Keratinocyte (primary cell): ENCODE data around the gene SMG1. TPM values are rescaled to one million over a fixed set of nuclear protein-coding genes. Genes with fewer than 3 reads are reported as not detected.

Experiments
- DNase-seq: peaks from one replicate; pipeline ENCODE4 v3.0.0-alpha.2; 2011; ENCODE audit warnings: low read depth, missing footprints, low spot score
- FAIRE-seq: peaks from 2 replicates; lab custom pipeline; 2011; peaks lifted over from hg19 to GRCh38; lab: Jason Lieb, UNC
- H2AFZ ChIP-seq: 2 replicates; pipeline ENCODE4 v1.6.0; 2012; ENCODE audit warnings: low read length, control low read depth, inconsistent platforms; ENCODE audit not compliant: control insufficient read depth
- H3K27ac ChIP-seq: 2 replicates; pipeline ENCODE4 v1.5.1; 2011; ENCODE audit warnings: low read length; ENCODE audit not compliant: control insufficient read depth, insufficient read depth
- H3K27me3 ChIP-seq: 3 replicates; pipeline ENCODE4 v1.6.0; 2011; ENCODE audit warnings: low read length; ENCODE audit not compliant: control insufficient read depth, insufficient read depth; ENCODE audit errors: extremely low read depth
- H3K36me3 ChIP-seq, 2 experiments: 2 replicates in 1 of 2; 3 replicates in 1 of 2; pipeline ENCODE4 v1.5.1; 2011; ENCODE audit warnings: low read length in 2 of 2, mild to moderate bottlenecking in 1 of 2; ENCODE audit not compliant: control insufficient read depth in 2 of 2, insufficient read depth in 2 of 2; ENCODE audit errors: extremely low read depth in 1 of 2
- H3K4me1 ChIP-seq: 3 replicates; pipeline ENCODE4 v1.5.1; 2011; ENCODE audit warnings: low read length; ENCODE audit not compliant: control insufficient read depth, insufficient read depth; ENCODE audit errors: extremely low read depth
- H3K4me2 ChIP-seq: 3 replicates; pipeline ENCODE4 v1.6.0; 2011; ENCODE audit warnings: low read depth, low read length; ENCODE audit not compliant: control insufficient read depth, insufficient read depth; ENCODE audit errors: extremely low read depth
- H3K4me3 ChIP-seq, 3 experiments: fragments of 200-600 bp in 1 of 3; sonication (generic) in 1 of 3; 2 replicates in 2 of 3; 3 replicates in 1 of 3; pipeline ENCODE4 v1.5.1; 2011 to 2016; ENCODE audit warnings: low read length in 3 of 3, mild to moderate bottlenecking in 3 of 3, control low read depth in 2 of 3, inconsistent platforms in 1 of 3, low read depth in 1 of 3, mixed read lengths in 1 of 3, mixed run types in 1 of 3, moderate library complexity in 1 of 3; ENCODE audit not compliant: control insufficient read depth in 2 of 3, insufficient read depth in 2 of 3; ENCODE audit errors: extremely low read depth in 1 of 3
- H3K79me2 ChIP-seq: 2 replicates; pipeline ENCODE4 v1.6.0; 2012; ENCODE audit warnings: low read length; ENCODE audit not compliant: control insufficient read depth, insufficient read depth
- H3K9ac ChIP-seq: 3 replicates; pipeline ENCODE4 v1.6.0; 2011; ENCODE audit warnings: low read length; ENCODE audit not compliant: control insufficient read depth, insufficient read depth; ENCODE audit errors: extremely low read depth
- H3K9me1 ChIP-seq: 3 replicates; pipeline ENCODE4 v1.6.0; 2011; ENCODE audit warnings: low read length; ENCODE audit not compliant: control insufficient read depth, insufficient read depth; ENCODE audit errors: extremely low read depth
- H3K9me3 ChIP-seq: 2 replicates; pipeline ENCODE4 v1.5.1; 2012; ENCODE audit warnings: low read depth, low read length; ENCODE audit not compliant: control insufficient read depth
- H4K20me1 ChIP-seq: 3 replicates; pipeline ENCODE4 v1.6.0; 2011; ENCODE audit warnings: low read length; ENCODE audit not compliant: control insufficient read depth, insufficient read depth; ENCODE audit errors: extremely low read depth
- EZH2 ChIP-seq: IDR thresholded peaks from one replicate; pipeline ENCODE4 v1.6.1; 2012; ENCODE audit warnings: inconsistent platforms, mild to moderate bottlenecking, low read length, moderate library complexity
- dilution Hi-C: fragments of 300-500 bp; cut with MboI; formaldehyde crosslinking; loops from one replicate; pipeline ENCODE4 v1.7.0; 2020; ENCODE audit warnings: low sequenced_read_pairs; ENCODE audit not compliant: extremely low pct_ligation_motif_present
- polyA plus RNA-seq, 5 experiments: library from polyadenylated mRNA; depleted of rRNA in 3 of 5; stranded (reverse) in 3 of 5; stranded (forward) in 1 of 5; unstranded in 1 of 5; fragments of >200 nt; gene quantifications; 1 replicate in 1 of 5; 2 replicates in 3 of 5; 3 replicates in 1 of 5; pipeline versions ENCODE4 v1.2.1 to v1.2.3, GENCODE V29; 2011 to 2012; ENCODE audit warnings: missing spikeins in 2 of 5, low read depth in 1 of 5, low replicate concordance in 1 of 5
- TF ChIP-seq, protein P1 (sequence below), 3 experiments: IDR thresholded peaks in 1 of 3; conservative IDR thresholded peaks in 1 of 3; optimal IDR thresholded peaks in 1 of 3; 2 replicates in 2 of 3; 3 replicates in 1 of 3; pipeline versions ENCODE3 to v1.5.1; 2011; ENCODE audit warnings: low read length in 3 of 3, mild to moderate bottlenecking in 3 of 3, moderate library complexity in 2 of 3, control low read depth in 1 of 3, inconsistent platforms in 1 of 3; ENCODE audit not compliant: insufficient read depth in 2 of 3; ENCODE audit errors: extremely low read depth in 1 of 3

SMG1 gene
- polyA plus RNA-seq, 1 donor (not counting 4 experiments of a cell fraction or from before 2014, with no cell fraction given) = 34.2 TPM

DNA sequence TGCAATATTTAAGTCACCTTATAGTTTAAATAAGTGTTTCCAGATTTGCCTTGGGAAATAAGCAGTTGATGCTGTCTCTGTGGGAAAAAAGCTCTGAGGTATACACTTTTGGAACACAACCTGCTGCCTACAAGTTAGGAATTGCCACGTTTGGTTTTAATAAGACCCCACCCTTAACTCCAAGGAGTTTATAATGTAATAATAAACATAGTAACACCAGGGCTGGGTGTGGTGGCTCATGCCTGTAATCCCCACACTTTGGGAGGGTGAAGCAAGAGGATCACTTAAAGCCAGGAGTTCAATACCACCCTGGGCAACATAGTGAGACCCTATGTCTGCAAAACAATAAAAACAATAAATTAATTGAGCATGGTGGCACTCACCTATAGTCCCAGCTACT lies 15.9 kb upstream of the SMG1 start:
- FAIRE-seq = no peak
- no peaks in the 10 kb centered on the region for H4K20me1 ChIP-seq
- H3K9ac ChIP-seq = no peak overlapping the region
- no peak overlapping the region for H3K4me3 ChIP-seq
- no peak for TF ChIP-seq EZH2
- TF ChIP-seq, protein P1, sequence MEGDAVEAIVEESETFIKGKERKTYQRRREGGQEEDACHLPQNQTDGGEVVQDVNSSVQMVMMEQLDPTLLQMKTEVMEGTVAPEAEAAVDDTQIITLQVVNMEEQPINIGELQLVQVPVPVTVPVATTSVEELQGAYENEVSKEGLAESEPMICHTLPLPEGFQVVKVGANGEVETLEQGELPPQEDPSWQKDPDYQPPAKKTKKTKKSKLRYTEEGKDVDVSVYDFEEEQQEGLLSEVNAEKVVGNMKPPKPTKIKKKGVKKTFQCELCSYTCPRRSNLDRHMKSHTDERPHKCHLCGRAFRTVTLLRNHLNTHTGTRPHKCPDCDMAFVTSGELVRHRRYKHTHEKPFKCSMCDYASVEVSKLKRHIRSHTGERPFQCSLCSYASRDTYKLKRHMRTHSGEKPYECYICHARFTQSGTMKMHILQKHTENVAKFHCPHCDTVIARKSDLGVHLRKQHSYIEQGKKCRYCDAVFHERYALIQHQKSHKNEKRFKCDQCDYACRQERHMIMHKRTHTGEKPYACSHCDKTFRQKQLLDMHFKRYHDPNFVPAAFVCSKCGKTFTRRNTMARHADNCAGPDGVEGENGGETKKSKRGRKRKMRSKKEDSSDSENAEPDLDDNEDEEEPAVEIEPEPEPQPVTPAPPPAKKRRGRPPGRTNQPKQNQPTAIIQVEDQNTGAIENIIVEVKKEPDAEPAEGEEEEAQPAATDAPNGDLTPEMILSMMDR (optimal IDR thresholded peaks at IDR 0.05 in 1 of 3, IDR thresholded peaks at IDR 0.05 in 1 of 3, conservative IDR thresholded peaks at IDR 0.05 in 1 of 3; ENCODE audit: extremely low read depth in 1 of 3, insufficient read depth in 2 of 3, low read length in 3 of 3) = no peak
- H3K9me1 ChIP-seq = no peaks in the 10 kb centered on the region
- H3K4me1 ChIP-seq = peaks cover 2% of the 10 kb centered on the region
- H3K79me2 ChIP-seq = no peaks in the 10 kb centered on the region
- no peak for DNase-seq
- no peak overlapping the region for H3K4me2 ChIP-seq
- dilution Hi-C loops = no loop called here
- H3K36me3 ChIP-seq = no peaks in the 10 kb centered on the region
- H3K9me3 ChIP-seq = no peaks in the 10 kb centered on the region
- no peak overlapping the region for H2AFZ ChIP-seq
- H3K27me3 ChIP-seq = no peaks in the 10 kb centered on the region
- H3K27ac ChIP-seq = no peak overlapping the region

DNA sequence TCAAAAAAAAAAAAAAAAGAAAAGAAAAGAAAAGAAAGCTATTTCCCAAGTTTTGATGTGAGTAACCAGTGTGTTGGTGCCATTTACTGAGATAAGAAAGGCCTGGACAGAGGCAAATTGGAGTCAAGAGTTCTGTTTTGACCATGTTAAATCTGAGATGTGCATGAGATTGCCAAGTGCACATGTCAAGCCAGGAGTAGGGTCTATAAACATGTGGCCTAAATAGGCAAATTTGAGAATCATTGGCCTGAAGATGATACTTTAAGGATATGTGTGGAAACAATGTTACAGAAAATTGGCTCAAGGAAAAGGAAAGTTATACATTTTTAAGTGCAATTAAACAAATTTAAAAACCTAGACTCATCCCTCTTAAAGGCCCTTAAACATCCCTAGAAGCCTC lies 15.3 kb upstream of the SMG1 start:
- no peaks in the 10 kb centered on the region for H4K20me1 ChIP-seq
- H3K4me1 ChIP-seq = peaks cover 2% of the 10 kb centered on the region
- no peak overlapping the region for H2AFZ ChIP-seq
- H3K79me2 ChIP-seq = no peaks in the 10 kb centered on the region
- no peak overlapping the region for H3K4me2 ChIP-seq
- no peak for DNase-seq
- no peaks in the 10 kb centered on the region for H3K36me3 ChIP-seq
- H3K27me3 ChIP-seq = no peaks in the 10 kb centered on the region
- dilution Hi-C loops = no loop called here
- no peak overlapping the region for H3K4me3 ChIP-seq
- FAIRE-seq = no peak
- no peak overlapping the region for H3K9ac ChIP-seq
- no peaks in the 10 kb centered on the region for H3K9me1 ChIP-seq
- no peak overlapping the region for H3K27ac ChIP-seq
- no peaks in the 10 kb centered on the region for H3K9me3 ChIP-seq
- no peak for TF ChIP-seq EZH2
- TF ChIP-seq, protein P1 (optimal IDR thresholded peaks at IDR 0.05 in 1 of 3, IDR thresholded peaks at IDR 0.05 in 1 of 3, conservative IDR thresholded peaks at IDR 0.05 in 1 of 3; ENCODE audit: extremely low read depth in 1 of 3, insufficient read depth in 2 of 3, low read length in 3 of 3) = no peak
